ENCODE data around the gene SMAD5. TPM values are rescaled to one million over a fixed set of nuclear protein-coding genes. Genes with fewer than 3 reads are reported as not detected.

Gene SMAD5
- total RNA-seq = 10 to 100 TPM; 35.6 to 62.7 (median 51.7) TPM

- peaks cover 2 to 53% (median 16%) of the 10 kb centered on the region in 3 donors for H3K4me1 ChIP-seq
- no peaks in the 10 kb centered on the region for H3K9me3 ChIP-seq
- no peaks in the 10 kb centered on the region for H3K36me3 ChIP-seq
- 0 to 2% methylated on average over 1 to 11 of the region's 81 CpGs for WGBS, 2 donors (ENCODE audit: low coverage in 1 of 2)
- peak; percentile 99 for ATAC-seq
- H3K27ac ChIP-seq = peak within 1 kb of the TSS; percentile 83 to 96 (median 94)
- peak within 1 kb of the TSS; percentile 67 to 71 for H3K4me3 ChIP-seq
- peak in 1 of 4 experiments; percentile 18 for TF ChIP-seq CTCF (IDR thresholded peaks at IDR 0.05)
- peak; percentile 81 to 83 for TF ChIP-seq POLR2A (IDR thresholded peaks at IDR 0.05)
- no peak for TF ChIP-seq EP300 (IDR thresholded peaks at IDR 0.05)
- TF ChIP-seq POLR2AphosphoS5 (IDR thresholded peaks at IDR 0.05) = peak; percentile 82
- H3K27me3 ChIP-seq = no peaks in the 10 kb centered on the region
Observed at GRCh38 chr5:136132557-136133221, at the start of gene SMAD5. Gene SMAD5, plus strand, starts transcription at chr5:136132845. Its CDS starts 20,916 bp downstream, at chr5:136153761.

GRCh38 chr5:136084698-136085097 is 47.9 kb upstream of the SMAD5 start:
- Histone ChIP-seq H3K9me3 (no peaks in the 10 kb centered on the region), H3K4me1 (peaks cover 0 to 53% (median 11%) of the 10 kb centered on the region in 3 donors), H3K27me3 (no peaks in the 10 kb centered on the region), H3K4me3 (no peak overlapping the region), H3K27ac (no peak overlapping the region), H3K36me3 (no peaks in the 10 kb centered on the region)
- 64 to 100% methylated on average over 1 of the region's 1 CpG for WGBS, 2 donors (ENCODE audit: low coverage in 1 of 2)
- TF ChIP-seq POLR2AphosphoS5 (IDR thresholded peaks at IDR 0.05) (peak; percentile 18), CTCF (IDR thresholded peaks at IDR 0.05) (no peak), POLR2A (IDR thresholded peaks at IDR 0.05) (no peak), EP300 (IDR thresholded peaks at IDR 0.05) (no peak)
- no peak for ATAC-seq

GRCh38 chr5:136086783-136087566 is 45.7 kb upstream of the SMAD5 start:
- no peak overlapping the region for H3K4me3 ChIP-seq
- no peak for ATAC-seq
- H3K9me3 ChIP-seq = no peaks in the 10 kb centered on the region
- H3K4me1 ChIP-seq = peaks cover 0 to 46% (median 11%) of the 10 kb centered on the region in 3 donors
- no peaks in the 10 kb centered on the region for H3K36me3 ChIP-seq
- H3K27ac ChIP-seq = peak overlapping the region in 3 of 4 donors; percentile 68 to 77 (median 73)
- TF ChIP-seq POLR2AphosphoS5 (IDR thresholded peaks at IDR 0.05) (no peak), CTCF (IDR thresholded peaks at IDR 0.05) (no peak), POLR2A (IDR thresholded peaks at IDR 0.05) (no peak), EP300 (IDR thresholded peaks at IDR 0.05) (no peak)
- 60 to 69% methylated on average over 5 of the region's 5 CpGs for WGBS, 2 donors (ENCODE audit: low coverage in 1 of 2)
- H3K27me3 ChIP-seq = no peaks in the 10 kb centered on the region

GRCh38 chr5:136087961-136088871 is 44.4 kb upstream of the SMAD5 start:
- Histone ChIP-seq H3K27ac (peak overlapping the region; percentile 2 to 77 (median 70)), H3K9me3 (no peaks in the 10 kb centered on the region), H3K4me1 (peaks cover 0 to 36% (median 11%) of the 10 kb centered on the region in 3 donors), H3K36me3 (no peaks in the 10 kb centered on the region), H3K4me3 (no peak overlapping the region), H3K27me3 (no peaks in the 10 kb centered on the region)
- no peak for TF ChIP-seq CTCF (IDR thresholded peaks at IDR 0.05)
- TF ChIP-seq POLR2AphosphoS5 (IDR thresholded peaks at IDR 0.05) = peak; percentile 26
- no peak for TF ChIP-seq POLR2A (IDR thresholded peaks at IDR 0.05)
- 32 to 49% methylated on average over 6 to 16 of the region's 16 CpGs for WGBS, 2 donors (ENCODE audit: low coverage in 1 of 2)
- peak; percentile 92 for ATAC-seq

Data from gastroesophageal sphincter (tissue), 4 donors.